GM13977 (cell line): ENCODE data around the gene RYR3.

ENCODE experiments used
- DNase-seq: peaks from one replicate; pipeline ENCODE4 v3.0.0; 2012; ENCODE audit warnings: low spot score
- in situ Hi-C: fragments of 300-500 bp; cut with MboI; formaldehyde crosslinking; loops from one replicate; pipeline ENCODE4 v1.12.0; 2022; ENCODE audit warnings: low sequenced_read_pairs, low pct_unique_long_range_greater_than_20kb, mixed read lengths, inconsistent platforms; ENCODE audit not compliant: unreplicated experiment
- TF ChIP-seq, protein P1 (sequence below): IDR thresholded peaks from 2 replicates; pipeline ENCODE4 v1.5.1; 2012; ENCODE audit warnings: mild to moderate bottlenecking, control low read depth; ENCODE audit not compliant: insufficient read depth; ENCODE audit errors: extremely low read depth, missing control alignments

Gene RYR3

DNA sequence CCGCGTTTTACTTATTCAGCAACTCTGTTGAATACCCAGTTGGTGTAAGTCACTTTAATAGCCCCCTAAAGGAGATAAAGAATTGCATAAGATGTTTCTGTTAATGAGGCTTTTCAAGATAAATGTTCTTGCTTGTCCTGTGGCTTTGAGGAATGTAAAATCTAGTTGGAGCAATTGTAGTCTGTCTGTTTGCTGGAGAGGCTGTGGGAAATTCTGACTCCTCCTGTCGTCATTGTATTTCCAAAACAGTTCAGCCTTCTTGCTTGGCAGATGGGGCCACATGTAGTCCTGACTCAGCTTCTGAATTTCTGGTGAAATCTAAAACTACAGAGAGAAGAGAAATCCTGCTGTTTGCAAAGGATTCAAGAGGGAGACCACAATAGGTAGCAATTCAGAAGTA, 114.4 kb downstream of the RYR3 start:
- TF ChIP-seq, protein P1, sequence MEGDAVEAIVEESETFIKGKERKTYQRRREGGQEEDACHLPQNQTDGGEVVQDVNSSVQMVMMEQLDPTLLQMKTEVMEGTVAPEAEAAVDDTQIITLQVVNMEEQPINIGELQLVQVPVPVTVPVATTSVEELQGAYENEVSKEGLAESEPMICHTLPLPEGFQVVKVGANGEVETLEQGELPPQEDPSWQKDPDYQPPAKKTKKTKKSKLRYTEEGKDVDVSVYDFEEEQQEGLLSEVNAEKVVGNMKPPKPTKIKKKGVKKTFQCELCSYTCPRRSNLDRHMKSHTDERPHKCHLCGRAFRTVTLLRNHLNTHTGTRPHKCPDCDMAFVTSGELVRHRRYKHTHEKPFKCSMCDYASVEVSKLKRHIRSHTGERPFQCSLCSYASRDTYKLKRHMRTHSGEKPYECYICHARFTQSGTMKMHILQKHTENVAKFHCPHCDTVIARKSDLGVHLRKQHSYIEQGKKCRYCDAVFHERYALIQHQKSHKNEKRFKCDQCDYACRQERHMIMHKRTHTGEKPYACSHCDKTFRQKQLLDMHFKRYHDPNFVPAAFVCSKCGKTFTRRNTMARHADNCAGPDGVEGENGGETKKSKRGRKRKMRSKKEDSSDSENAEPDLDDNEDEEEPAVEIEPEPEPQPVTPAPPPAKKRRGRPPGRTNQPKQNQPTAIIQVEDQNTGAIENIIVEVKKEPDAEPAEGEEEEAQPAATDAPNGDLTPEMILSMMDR, result no peak
- no peak for DNase-seq

DNA sequence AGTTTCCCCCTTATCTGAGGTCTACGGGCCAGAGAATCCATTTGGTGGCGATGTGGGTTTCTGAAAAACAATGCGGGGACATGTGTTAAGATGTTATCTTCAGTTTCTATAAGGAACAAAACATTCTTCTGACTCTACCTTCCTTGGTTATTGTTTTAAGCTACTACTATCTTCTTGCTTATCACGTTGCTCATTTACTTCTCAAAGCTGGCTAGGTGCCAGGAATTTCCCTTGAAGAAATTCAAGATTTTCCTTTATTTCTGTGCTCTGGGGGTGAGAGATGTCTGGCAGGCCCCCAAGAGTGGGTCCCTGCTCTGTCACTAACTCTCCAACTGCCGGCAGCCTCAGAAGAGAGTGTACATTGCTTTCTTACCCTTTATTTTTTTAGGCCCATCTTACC, 119.8 kb downstream of the RYR3 start:
- DNase-seq, result no peak
- TF ChIP-seq, protein P1, result no peak
- in situ Hi-C loops, result no loop called here

More for the DNA sequence above, 114.4 kb downstream of the RYR3 start:
- in situ Hi-C loops, result no loop called here

DNA sequence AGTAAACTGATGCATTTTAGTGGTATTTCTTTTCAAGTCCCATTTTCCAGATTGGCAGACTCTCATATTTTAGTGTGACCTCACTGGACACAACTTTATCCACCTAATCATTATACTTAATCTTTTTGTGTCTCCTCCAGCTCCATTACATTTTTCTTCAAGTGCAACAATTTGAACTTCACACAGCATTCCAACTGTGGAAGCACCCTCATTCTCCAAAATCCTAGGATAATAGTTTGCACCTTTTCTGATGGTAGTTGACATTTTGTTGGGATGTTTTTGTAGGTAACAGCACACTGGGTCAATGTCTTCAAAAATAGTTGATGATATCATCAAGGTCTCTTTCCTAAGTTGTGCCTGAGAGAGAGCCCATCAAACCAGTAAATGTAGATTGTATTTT, 123.1 kb downstream of the RYR3 start:
- DNase-seq, result no peak
- TF ChIP-seq, protein P1, result no peak
- in situ Hi-C loops, result no loop called here

DNA sequence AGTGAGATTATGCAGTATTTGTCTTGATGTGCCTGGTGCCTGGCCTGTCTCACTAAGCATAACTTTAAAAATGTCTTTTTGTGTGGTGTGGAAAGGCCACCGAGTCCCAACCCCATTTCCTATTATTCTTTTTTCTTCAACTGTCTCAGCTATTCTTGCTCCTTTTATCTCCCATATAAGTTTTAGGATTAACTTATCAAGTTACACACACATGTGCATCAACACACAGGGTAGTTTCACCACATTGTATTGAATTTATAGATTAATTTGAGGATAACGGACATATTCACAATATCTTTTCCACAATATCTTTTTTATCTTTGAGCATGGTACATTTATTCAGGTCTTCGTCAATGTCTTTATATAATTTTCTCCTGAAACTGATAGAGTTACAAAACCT, 127.6 kb downstream of the RYR3 start:
- DNase-seq, result no peak
- in situ Hi-C loops, result no loop called here
- TF ChIP-seq, protein P1, result no peak

DNA sequence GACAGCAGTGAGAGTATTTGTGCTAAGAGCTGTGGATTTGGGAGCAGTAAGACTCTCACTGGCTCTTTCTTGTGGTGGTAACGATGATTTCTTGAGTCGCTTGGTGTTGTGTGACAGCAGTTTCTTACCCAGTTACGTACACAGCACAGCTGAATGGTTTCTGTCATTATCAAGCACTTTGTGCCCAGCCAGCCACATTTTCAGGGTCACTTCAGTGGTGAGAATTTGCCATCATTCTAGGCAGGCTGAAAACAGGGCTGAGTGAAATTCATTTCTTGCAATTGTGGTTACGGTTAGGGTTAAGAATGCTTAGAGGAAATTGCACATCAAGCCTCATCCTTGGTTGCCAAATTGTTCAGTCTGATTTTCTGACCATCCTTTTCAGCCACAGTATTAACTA, 130.1 kb downstream of the RYR3 start:
- in situ Hi-C loops, result no loop called here
- DNase-seq, result no peak
- TF ChIP-seq, protein P1, result no peak

DNA sequence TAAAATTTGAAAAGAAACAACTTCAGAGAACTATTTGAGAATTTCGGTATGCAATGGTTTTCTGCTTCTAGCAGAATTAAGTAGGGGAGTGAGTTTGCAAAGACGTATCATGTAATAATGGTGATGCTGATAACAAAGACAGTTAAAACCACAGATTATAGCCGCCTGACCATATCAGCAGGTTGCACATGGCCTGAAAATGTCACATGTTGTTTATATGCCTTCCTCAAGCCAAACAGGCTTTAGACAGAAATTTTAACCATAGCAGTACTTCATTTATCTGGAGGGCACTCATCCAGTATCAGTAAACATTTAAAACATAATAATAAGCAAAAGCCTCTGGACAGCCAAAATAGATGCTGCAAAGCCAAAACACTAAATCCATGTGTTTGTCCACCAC, 131.7 kb downstream of the RYR3 start:
- TF ChIP-seq, protein P1, result no peak
- no peak for DNase-seq
- in situ Hi-C loops, result no loop called here

DNA sequence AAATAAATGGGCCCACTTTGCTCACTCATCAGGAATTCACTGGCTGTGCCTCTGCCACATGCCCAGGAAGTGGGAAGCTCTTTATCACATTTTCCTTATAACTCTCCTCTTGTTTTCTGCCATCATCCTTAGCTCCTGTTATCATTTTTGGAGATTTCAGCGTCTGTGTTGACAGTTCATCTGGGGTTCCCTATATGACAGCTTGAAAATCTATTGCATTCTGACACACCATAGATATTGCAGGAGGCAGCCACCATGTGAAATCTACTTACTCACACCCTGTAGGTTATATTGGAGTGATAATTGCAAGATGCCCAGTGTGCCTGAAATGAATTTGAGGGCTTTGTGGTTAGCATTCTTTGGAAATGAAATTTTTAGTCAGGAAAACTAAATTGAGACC, 132.9 kb downstream of the RYR3 start:
- TF ChIP-seq, protein P1, result no peak
- in situ Hi-C loops, result no loop called here
- no peak for DNase-seq
